Skeletal muscle cell (primary cell): ENCODE measurements around the gene DLGAP4.

Experiments used
- DNase-seq: peaks from one replicate; pipeline ENCODE4 v3.0.0-alpha.2; 2010; ENCODE audit warnings: low read depth
- H3K4me3 ChIP-seq: 2 replicates; pipeline ENCODE4 v1.5.1; 2011; ENCODE audit warnings: low read depth, mild to moderate bottlenecking, control low read depth, low read length, moderate library complexity

DLGAP4 gene

DNA sequence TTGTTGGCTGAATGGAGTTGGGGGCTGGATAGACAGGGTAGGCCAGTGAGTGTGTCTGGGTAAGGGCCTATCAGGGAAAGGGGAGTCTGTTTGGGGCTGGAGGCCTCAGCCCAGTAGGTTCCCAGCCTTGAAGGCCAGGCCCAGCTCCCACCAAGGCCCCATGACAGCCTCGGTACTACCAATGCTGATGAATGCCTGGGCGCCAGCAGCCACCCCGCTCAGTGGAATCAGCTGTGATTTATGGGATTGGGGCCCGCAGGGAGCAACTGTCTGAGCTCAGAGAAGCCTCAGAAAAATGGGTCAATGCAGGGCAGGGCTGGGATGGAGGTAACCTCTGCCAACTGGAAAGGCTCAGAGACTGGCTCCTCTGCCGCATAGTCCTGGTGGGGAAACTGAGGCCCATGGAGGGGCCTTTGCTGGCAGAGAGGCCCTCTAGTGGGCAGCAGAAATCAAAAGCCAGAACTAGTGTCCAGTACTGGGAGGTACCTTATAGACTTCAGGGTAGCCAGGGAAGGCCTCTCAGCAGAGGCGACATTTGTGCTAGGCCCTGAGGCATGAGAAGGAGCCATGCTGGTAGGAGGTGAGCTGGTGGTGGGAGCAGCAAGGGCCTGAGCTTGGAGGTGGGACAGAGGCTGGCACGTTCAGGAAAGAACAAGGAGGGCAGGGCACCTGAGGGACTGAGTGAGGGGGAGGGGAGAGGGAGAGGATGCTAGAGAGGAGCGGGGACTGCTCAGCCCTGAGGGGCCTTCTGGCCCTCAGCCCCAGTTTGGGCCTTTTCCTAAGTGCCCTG is 36.4 kb downstream of the DLGAP4 start:
- DNase-seq, result no peak
- no peak overlapping the region for H3K4me3 ChIP-seq

DNA sequence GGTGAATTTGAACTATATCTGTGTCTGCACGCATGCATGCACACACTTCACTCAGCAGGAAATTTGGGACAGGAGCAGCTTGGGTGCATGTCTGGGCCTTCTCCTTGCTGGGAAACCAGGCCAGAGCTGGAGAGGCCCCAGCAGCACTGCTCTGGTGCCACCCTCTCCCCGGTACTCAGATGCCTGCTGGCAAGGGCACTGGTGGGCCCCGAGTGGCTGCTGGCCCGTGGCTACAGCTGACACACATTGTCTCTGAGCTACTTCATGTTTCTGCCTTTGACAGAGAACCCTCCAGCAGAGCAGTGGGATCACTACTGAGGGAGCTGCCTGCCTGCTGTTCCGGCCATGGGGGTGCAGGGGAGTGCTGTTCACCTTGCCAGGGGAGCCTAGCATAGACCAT is 37.5 kb downstream of the DLGAP4 start:
- DNase-seq, result no peak
- no peak overlapping the region for H3K4me3 ChIP-seq

DNA sequence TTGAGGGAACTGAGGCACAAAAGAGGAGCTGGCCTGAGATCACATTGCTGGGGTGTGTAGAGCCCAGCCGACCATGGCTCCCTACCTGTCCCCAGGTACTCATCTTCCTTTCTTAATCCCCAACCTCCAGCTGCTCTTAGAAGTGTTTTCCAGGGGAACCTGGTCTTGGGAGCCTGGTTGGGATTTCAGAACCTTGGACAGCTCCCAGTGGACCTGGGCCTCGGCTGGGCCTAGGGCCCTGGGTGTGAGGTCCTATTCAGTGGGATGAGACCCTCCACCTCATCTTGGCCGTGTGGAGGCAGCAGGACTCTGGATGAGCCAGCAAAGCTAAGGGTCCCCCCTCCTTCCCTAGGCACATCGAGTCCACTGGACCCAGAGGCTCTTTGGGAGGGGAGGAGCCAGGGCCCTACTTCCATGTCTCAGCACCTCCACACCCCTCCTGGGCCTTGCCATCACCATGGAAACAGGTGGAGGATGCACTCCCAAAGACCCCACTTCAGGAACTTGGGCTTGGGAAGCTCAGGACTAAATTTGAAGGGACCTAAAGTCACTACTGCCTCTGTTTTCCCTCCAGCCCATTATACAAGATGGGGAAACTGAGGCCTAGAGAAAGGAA is 38.5 kb downstream of the DLGAP4 start:
- DNase-seq, result peak; percentile 7
- H3K4me3 ChIP-seq, result no peak overlapping the region

DNA sequence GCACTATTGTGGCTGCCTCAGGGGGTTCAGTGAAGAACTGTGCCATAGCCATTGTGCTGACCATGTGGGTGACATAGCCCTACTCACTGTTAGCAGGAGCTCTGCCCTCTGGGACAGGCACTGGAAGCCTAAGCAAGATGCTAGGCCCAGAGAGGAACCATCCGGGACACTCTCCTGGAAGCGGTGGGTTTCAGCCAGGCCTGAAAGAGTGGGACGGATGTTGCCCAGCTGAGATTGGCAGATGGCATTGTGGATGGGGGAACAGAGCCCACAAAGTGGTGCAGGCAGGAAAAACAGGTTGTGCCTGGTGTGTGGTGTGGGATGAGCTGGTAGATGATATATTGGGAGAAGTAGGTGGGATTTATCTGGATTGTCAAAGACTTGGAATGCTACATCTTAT is 40.1 kb downstream of the DLGAP4 start:
- H3K4me3 ChIP-seq, result no peak overlapping the region
- DNase-seq, result no peak

DNA sequence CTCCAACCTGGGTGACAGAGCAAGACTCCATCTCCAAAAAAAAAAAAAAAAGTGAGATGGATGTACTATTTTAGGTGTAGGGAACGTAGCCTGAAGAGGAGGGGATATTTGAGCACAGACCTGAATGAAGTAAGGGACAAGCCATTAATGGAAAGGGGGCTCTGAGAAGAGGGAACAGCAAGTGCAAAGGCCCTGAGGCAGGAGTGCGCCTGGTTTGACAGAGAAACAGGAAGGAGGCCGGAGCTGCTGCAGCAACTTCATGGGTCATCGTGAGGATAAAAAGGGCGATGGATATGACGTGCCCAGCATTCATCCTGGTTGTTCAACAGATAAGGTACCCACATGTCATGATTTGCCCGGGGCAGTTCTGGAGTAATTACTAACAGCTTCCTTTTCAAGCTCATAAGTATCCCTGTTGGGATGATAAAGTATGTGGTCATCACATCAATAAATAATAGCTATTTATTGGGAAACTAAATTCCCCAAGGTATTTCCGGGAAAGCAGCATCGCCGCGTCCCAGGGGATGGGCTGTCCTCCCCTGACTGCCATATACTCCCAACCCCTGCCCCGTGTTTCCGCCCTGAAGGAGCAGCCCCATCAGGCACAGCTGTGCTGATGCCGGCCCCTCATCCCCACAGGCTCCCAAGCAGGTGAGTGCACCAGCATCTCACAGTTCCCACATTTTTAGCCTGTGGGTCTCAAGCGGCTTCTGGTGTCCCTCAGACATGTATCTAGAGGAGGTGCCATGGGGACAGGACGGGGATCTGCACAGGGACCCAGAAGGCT is 43.4 kb downstream of the DLGAP4 start:
- H3K4me3 ChIP-seq, result no peak overlapping the region
- DNase-seq, result no peak

DNA sequence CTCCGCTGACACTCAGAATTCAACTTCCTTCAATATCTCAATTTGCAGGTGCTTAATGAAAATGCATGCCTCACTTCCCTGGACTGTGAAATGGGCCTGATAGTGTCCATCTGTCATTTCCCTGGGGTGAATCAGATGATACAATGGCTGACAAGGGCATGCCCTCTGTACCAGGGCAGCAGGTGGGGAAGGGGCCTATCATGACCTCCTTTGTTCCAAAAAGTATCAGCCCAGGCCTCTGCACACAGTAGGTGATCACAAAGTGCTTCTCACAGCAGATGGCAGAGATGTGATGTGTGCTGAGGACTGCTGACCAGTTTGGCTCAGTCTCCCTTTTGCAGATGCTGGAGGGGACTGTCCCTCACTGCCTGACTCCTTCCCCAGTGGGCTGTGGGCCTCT is 44.3 kb downstream of the DLGAP4 start:
- DNase-seq, result no peak
- H3K4me3 ChIP-seq, result no peak overlapping the region

DNA sequence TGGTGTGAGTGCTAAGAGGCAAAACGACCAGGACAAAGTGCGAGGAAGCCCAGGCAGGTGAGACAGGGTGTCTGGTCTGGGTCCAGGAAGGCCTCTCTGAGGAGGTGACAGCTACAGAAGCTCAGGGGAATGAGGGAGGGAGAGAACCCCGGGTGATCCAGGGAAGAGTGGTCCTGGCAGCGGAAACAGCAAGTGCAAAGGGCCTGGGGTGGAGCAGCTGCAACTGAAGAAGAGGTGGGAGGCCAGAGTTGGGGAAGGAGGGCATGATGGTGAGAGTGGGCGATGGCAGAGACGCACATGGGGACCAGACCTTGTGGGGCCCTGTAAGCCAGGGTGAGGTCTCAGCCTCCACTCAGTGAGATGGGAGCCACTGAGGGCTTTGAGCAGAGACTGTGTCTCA is 45.8 kb downstream of the DLGAP4 start:
- no peak for DNase-seq
- H3K4me3 ChIP-seq, result no peak overlapping the region

DNA sequence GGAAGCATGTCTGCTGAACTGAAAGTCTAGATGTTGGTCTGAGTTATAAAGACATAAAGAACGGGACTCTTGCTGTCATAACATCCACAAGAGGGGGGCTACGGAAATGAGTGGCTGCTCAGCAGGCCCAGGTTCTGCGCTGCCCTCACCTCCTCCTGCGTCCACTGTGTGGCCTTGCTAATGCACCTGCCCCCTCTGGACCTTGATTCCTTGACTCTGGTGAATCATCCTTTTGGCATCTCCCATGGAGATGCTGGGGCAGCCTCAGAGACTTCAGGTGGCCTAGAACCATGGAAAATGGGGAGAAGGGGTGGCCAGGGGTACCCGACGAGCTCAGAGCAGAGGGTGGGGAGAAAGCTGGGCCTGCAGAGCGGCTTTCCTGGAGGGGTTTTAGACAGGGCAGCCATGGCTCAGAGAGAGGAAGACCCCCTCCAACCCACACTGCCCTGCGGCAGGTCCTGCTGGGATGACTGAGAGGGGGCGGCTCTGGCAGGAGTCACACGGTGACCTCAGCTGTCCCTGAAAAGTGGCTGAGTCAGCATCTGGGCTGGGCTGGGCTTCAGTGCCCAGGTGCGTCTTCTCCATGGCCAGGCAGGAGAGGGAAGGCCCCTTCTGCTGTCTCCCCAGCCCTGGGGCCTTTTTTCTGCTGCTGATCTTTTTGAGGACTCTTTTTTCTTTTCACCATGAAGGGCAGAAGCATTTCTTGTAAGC is 46.9 kb downstream of the DLGAP4 start:
- no peak for DNase-seq
- no peak overlapping the region for H3K4me3 ChIP-seq

DNA sequence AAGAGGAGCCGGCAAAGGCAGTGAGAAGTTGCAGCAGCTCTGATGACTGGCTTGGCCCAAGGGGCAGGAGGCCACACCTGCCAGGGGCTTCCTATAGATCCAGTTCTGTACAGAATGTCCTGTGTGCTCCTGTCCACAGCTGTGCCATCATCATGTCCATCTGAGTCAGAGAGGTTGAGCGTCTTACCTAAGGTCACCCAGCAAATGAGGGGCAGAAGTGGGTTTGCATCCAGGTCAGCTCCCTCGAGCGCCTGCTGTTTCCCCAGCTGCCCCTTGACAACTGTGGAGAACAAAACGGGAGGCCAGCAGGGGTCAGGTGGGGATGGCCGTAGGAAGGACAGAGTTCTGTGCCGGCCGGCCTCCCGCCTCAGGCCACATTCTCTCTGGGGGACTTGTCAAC is 47.6 kb downstream of the DLGAP4 start:
- no peak overlapping the region for H3K4me3 ChIP-seq
- no peak for DNase-seq

DNA sequence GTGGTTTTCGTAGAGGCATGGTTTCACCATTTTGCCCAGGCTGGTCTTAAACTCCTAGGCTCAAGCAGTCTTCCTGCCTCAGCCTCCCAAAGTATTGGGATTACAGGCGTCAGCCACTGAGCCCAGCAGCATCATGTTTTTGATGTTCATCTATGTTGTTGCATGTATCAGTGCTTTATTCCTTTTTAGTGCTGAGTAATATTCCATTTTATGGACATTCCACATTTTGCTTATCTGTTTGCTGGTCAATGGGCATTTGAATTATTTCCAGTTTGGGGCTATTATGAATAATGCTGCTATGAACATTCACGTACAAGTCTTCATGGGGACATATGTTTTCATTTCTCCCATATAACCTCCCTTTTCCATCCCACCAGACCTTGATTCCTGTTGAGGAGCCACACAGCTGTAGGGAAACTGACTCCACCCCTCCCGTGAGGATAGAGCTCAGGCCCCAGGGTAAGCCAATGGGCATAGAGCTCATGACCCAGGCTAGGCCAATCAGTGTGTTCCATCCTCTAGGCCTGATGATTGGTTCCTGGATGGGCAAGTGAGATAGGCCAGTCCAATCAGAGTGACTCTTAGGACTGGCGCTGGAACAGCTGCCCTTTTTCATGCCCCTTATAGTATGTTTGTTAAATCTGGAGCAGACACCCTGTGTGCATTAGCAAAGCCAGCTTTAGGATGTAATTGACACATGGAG is 49.5 kb downstream of the DLGAP4 start:
- no peak for DNase-seq
- H3K4me3 ChIP-seq, result no peak overlapping the region

DNA sequence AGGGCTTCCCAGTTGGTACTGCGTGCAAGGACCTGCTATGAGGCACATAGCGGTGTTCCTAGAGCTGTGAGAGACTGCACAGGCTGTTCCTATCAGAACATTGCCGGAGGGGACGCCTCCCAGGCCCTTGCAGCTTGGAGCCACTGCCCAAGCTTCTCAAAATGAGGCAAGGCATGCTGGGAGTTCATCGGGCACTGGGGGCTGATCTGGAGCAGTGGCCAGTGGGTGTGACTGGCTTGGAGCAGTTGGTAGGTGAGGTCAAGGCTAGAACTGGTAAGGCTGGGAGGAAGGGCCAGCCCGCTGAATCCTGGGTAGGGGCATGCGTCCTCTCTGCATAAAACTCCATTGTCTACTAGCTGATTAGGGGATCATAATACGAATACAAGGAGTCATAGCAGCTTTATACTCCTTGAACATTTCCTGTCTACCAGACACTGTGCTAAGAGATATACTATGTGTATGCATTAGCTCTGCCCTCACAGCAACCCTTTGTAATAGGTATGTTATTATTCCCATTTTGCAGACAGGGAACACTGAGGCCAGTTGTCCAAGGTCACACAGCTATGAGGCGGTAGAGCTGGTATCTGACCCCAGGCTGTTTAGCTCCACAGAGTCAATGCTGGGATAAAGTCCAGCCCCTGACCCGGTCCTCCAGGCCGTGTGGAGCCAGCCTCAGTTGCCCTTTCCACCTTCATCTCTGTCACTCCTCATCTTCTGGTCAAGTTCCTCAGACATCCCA is 53.7 kb downstream of the DLGAP4 start:
- no peak for DNase-seq
- H3K4me3 ChIP-seq, result no peak overlapping the region

DNA sequence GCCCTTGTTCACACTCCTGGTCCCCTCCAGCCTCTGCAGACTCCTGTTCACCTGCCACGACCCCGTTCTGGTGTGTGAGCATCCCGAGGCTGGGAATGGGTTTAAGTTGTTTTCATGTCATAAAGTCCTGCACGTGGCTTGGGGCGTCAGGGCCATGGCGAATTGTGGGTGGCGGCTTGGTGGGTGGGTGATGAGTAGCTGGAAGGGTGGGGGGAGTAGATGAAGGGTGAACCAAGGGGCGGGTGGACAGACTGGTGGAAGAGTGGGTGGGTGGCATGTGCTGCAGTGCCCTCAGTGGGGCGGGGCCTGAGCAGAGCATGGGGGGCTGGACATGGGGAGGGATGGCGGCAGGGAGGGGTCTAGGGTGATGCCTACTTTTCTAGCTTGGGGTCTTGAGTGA is 54.3 kb downstream of the DLGAP4 start:
- H3K4me3 ChIP-seq, result no peak overlapping the region
- no peak for DNase-seq

DNA sequence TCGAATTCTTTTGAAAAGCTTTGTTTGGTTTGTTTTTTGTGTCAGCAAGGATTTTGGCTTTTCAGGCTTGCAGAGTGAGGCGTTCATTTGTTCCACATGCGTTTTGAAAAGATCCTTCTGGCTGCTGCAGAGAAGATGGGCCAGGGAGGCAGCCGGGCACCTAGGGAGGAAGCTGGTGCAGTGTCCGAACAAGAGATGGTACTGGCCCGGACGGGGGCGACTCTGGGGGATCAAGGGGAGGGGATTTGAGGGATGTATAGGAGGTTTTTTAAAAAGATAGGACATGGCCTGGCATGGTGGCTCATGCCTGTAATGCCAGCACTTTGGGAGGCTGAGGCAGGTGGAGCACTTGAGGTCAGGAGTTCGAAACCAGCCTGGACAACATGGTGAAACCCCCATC is 55.3 kb downstream of the DLGAP4 start:
- H3K4me3 ChIP-seq, result no peak overlapping the region
- no peak for DNase-seq

DNA sequence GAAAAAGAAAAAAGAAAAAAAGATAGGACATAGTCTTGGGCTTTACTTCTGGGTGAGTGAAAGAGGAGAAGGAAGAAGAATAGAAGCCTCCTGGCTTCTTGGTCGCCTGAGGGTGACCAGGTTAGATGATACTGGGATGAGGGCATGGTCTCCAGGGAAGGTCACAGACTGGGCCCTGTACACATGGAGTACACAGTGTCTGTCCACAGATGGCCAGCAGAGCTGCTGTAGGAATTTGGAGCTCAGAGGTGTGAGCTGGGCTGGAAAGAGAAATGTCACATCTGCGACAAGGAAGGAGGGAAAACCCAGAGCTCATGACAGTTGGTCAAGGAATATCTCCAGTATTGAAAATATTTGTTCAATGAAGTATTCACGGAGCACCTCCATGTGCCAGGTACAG is 56.1 kb downstream of the DLGAP4 start:
- DNase-seq, result no peak

DNA sequence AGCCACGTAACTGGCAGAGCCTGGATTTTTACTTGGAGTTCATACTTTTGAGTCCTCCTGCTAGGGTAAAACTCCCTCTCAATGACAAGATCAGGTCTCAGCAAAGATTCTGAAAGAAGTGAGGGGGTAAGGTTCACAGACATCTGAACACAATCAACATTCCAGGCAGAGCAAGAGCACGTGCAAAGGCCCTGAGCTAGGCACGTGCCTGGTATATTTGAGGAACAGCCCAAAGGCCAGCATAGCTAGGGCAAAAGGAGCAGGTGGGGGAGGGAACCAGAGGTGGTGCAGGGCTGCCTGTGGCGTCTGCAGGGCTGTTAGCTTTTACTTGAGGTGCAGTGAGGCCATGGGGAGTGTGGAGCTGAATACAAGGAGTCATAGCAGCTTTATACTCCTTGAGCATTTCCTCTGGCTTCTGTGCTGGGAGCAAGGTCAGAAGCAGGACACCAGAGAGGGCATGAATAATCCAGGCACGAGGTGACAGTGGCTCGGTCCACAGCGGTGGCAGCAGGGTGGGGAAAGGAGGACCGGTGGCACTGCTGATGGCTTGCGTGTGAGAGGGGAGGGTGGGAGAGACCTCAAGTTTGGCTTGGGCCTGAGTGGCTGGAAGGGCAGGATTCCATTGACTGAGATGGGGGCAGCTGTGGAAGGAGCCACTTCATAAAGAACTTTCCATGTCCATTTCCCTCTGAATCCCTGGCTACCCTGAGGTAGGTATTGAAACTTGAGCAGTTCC is 57.0 kb downstream of the DLGAP4 start:
- no peak for DNase-seq
- H3K4me3 ChIP-seq, result no peak overlapping the region

More for the DNA sequence above, 56.1 kb downstream of the DLGAP4 start:
- no peak overlapping the region for H3K4me3 ChIP-seq

DNA sequence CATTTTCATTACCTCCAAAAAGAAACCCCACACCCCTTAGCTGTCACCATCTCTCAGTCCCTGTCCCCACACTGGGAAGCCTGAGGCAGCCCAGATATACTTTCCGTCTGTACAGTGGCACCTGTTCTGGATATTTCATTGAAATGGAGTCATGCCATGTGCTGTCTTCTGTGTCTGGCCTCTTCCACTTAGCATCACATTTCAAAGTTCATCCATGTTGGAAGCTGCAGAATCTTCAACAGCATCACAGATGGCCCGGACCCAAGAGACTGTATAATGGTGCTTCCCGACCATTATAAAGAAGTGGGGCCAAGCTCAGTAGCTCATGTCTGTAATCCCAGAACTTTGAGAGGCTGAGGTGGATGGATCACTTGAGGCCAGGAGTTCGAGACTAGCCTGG is 58.4 kb downstream of the DLGAP4 start:
- H3K4me3 ChIP-seq, result no peak overlapping the region
- DNase-seq, result no peak

DNA sequence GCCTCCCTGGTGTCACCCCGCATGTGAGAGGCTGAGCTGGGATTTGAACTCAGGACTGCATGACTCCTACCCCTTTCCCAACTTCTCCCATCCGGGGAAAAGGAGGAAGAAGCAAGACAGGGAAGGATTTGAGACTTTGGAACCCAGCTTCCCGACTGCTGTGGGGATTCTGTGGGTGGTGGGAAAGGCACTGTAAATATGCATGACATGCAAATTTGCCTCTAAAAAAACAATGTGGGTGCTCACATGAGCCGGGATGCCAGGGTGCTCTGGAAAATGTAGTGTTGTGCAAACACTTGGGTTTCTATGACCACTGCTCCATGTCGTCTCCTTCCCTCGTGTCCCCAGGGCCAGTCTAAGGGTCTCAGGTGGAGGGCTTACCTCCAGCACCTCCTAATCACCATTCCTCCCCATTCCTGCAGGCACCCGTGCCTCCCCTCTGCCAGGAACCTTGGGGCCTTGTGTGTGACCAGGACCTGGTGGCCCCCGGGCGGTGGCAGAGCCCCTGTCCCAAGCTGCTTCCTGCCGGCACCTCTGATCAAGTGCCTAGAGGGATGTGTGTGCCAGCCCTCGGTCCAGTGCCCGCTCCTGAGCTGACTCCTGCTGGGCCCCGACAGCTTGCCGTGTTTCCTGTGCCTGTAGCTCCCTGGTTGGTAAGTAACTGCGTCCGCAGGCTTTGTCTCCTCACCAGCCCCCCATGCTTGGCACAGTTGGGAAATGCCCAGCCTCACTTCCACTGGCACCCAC is 60.7 kb downstream of the DLGAP4 start:
- H3K4me3 ChIP-seq, result no peak overlapping the region
- no peak for DNase-seq

DNA sequence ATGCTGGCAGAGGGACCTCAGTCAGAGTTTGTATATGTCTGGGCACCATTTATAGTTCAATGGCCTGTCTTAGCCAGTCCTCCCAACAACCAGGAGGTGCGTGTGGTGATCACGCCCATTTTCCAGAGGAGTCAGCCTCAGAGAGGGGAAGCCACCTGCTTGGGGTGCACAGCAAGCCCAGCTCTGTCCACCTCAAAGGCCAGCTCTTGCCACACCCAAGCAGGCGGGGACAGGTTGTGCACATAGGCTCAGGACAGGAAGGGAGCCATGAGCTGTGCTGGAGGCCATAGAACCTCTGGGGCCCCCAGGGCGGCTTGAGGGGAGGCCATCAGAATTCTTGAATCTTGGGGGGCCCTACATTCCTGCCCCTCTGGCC is 61.2 kb downstream of the DLGAP4 start:
- H3K4me3 ChIP-seq, result no peak overlapping the region
- no peak for DNase-seq
